GM12878 (cell line): ENCODE data around the gene UBE2E2. TPM values are rescaled to one million over a fixed set of nuclear protein-coding genes. Genes with fewer than 3 reads are reported as not detected.

Experiments used
- FOXK2 ChIP-seq: fragments of 450-650 bp; IDR thresholded peaks from 2 replicates; pipeline ENCODE4 v1.6.1; 2017; ENCODE audit warnings: mild to moderate bottlenecking, moderate library complexity
- NFIC ChIP-seq: IDR thresholded peaks from 2 replicates; pipeline ENCODE4 v1.6.1; 2012; ENCODE audit warnings: low read depth, mild to moderate bottlenecking, inconsistent platforms, low read length, moderate library complexity
- STAT1 ChIP-seq: fragments of 450-650 bp; conservative IDR thresholded peaks from 2 replicates; pipeline ENCODE4 v1.6.1; 2014; ENCODE audit warnings: antibody characterized with exemption, mild to moderate bottlenecking
- SUPT20H ChIP-seq: IDR thresholded peaks from 2 replicates; pipeline ENCODE4 v1.6.1; 2011; ENCODE audit warnings: low read depth, mild to moderate bottlenecking, low read length, moderate library complexity, borderline replicate concordance; ENCODE audit not compliant: control insufficient read depth
- TCF3 ChIP-seq: IDR thresholded peaks from 2 replicates; pipeline ENCODE4 v1.6.1; 2012; ENCODE audit warnings: low read depth, mild to moderate bottlenecking, low read length, borderline replicate concordance; ENCODE audit not compliant: insufficient read depth
- ZZZ3 ChIP-seq: IDR thresholded peaks from 2 replicates; pipeline ENCODE4 v1.6.1; 2011; ENCODE audit warnings: low read depth; ENCODE audit not compliant: control insufficient read depth, insufficient read length
- polyA plus RNA-seq, 11 experiments: library from polyadenylated mRNA; depleted of rRNA in 4 of 11; unstranded in 6 of 11; stranded (reverse) in 5 of 11; fragments of >200 nt; fragmentation: Nextera tagmentation in 4 of 11; fragmentation: Illumina TruSeq in 1 of 11; extraction: Ambion mirVana in 4 of 11; extraction: Trizol in 1 of 11; gene quantifications; 1 replicate in 1 of 11; 2 replicates in 10 of 11; pipeline versions ENCODE4 v1.2.1 to v1.2.3, GENCODE V29; 2011 to 2016; ENCODE audit warnings: inconsistent platforms in 2 of 11, missing spikeins in 2 of 11, low read depth in 1 of 11
- total RNA-seq, 4 experiments: library from RNA; depleted of rRNA in 3 of 4; stranded (reverse); fragments of >200 nt in 3 of 4; fragmentation: Illumina TruSeq in 1 of 4; extraction: Trizol in 1 of 4; gene quantifications; 2 replicates each; pipeline versions ENCODE4 v1.2.1 to v1.2.3, GENCODE V29; 2013 to 2021
- TF ChIP-seq, protein P1 (sequence below): fragments of 450-650 bp; formaldehyde crosslinking; IDR thresholded peaks from 2 replicates; pipeline ENCODE4 v1.5.0; 2022; ENCODE audit warnings: mild to moderate bottlenecking, missing genetic modification characterization
- TF ChIP-seq, protein P2 (sequence below): fragments of 450-650 bp; conservative IDR thresholded peaks from 2 replicates; pipeline ENCODE4 v1.6.1; 2017; ENCODE audit warnings: mild to moderate bottlenecking, moderate library complexity

Gene UBE2E2
- total and polyA plus RNA-seq, 10 of the 15 experiments (the other 5 are each of a cell fraction or from before 2014, with no cell fraction given) = 8.7 to 71.0 (median 36.4) TPM

DNA sequence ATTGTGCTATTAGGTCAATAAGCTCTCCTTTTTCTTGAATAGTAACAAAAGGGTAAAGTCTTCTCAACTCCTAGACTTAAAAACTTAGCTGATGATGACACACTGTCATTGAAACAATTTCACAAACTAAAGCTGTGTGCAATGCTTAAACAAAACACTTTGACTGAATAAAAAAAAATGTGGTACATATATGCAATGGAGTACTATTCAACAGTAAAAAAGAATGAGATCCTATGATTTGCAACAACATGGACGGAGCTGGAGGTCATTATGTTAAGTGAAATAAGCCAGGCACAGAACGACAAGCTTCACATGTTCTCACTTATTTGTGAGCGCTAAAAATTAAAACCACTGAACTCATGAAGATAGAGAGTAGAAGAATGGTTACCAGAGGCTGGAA, 370.7 kb downstream of the UBE2E2 start (continued):
- TF ChIP-seq, protein P1, sequence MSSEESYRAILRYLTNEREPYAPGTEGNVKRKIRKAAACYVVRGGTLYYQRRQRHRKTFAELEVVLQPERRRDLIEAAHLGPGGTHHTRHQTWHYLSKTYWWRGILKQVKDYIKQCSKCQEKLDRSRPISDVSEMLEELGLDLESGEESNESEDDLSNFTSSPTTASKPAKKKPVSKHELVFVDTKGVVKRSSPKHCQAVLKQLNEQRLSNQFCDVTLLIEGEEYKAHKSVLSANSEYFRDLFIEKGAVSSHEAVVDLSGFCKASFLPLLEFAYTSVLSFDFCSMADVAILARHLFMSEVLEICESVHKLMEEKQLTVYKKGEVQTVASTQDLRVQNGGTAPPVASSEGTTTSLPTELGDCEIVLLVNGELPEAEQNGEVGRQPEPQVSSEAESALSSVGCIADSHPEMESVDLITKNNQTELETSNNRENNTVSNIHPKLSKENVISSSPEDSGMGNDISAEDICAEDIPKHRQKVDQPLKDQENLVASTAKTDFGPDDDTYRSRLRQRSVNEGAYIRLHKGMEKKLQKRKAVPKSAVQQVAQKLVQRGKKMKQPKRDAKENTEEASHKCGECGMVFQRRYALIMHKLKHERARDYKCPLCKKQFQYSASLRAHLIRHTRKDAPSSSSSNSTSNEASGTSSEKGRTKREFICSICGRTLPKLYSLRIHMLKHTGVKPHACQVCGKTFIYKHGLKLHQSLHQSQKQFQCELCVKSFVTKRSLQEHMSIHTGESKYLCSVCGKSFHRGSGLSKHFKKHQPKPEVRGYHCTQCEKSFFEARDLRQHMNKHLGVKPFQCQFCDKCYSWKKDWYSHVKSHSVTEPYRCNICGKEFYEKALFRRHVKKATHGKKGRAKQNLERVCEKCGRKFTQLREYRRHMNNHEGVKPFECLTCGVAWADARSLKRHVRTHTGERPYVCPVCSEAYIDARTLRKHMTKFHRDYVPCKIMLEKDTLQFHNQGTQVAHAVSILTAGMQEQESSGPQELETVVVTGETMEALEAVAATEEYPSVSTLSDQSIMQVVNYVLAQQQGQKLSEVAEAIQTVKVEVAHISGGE = no peak
- TF ChIP-seq ZZZ3 = no peak
- TF ChIP-seq STAT1 = no peak
- TF ChIP-seq, protein P2, sequence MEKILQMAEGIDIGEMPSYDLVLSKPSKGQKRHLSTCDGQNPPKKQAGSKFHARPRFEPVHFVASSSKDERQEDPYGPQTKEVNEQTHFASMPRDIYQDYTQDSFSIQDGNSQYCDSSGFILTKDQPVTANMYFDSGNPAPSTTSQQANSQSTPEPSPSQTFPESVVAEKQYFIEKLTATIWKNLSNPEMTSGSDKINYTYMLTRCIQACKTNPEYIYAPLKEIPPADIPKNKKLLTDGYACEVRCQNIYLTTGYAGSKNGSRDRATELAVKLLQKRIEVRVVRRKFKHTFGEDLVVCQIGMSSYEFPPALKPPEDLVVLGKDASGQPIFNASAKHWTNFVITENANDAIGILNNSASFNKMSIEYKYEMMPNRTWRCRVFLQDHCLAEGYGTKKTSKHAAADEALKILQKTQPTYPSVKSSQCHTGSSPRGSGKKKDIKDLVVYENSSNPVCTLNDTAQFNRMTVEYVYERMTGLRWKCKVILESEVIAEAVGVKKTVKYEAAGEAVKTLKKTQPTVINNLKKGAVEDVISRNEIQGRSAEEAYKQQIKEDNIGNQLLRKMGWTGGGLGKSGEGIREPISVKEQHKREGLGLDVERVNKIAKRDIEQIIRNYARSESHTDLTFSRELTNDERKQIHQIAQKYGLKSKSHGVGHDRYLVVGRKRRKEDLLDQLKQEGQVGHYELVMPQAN = no peak
- no peak for TF ChIP-seq TCF3
- TF ChIP-seq FOXK2 = no peak
- TF ChIP-seq NFIC = no peak
- no peak for TF ChIP-seq SUPT20H
- TF ChIP-seq, all 136 proteins: peak for 0
